GM18498 (cell line): ENCODE data around the gene PBX1.

ENCODE experiments used
- ATAC-seq: cut with Tn5 transposase; IDR thresholded peaks from one replicate; pipeline ENCODE4 v1.9.1; 2021; ENCODE audit warnings: mild to moderate bottlenecking, moderate library complexity; ENCODE audit not compliant: unreplicated experiment

Gene PBX1

DNA sequence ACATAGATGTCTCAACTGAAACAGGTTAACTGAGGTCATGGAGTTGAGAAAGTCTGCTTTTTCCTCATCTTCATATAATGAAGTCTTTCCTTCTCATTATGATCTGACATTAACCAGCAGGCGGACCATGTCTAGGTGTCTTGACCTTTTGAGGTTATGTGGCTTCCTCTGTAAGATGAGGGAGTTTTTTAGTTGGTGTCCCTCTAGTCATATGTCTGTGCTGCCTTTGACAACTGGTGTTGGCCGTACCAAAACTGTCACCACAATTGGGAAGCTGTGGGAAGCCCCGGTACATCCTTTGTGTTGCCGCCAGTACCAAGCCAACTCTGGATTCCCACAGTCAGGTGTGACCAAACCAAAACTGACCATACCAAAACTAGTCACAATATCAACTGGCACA is 105.1 kb downstream of the PBX1 start:
- no peak for ATAC-seq

DNA sequence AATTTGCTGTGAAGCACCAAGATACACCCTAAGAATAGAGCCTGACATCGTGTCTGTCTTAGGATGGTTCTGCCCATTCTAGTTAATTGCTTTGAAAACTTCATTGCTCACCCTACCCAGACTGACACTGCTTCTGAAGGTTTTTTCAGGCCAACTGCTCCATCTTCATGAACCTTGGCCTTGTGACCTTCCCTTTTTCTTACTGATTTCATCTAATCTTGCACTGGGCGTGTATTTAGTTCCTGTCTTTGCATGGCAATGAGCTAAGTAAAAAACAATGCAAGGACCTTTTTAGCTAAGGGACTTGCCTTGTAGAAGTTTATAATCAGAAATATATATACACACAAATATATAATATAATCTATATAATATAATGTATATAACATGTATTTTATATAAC is 108.0 kb downstream of the PBX1 start:
- no peak for ATAC-seq

GRCh38 chr1:164667600-164667999 is 108.6 kb downstream of the PBX1 start:
- ATAC-seq: no peak

DNA sequence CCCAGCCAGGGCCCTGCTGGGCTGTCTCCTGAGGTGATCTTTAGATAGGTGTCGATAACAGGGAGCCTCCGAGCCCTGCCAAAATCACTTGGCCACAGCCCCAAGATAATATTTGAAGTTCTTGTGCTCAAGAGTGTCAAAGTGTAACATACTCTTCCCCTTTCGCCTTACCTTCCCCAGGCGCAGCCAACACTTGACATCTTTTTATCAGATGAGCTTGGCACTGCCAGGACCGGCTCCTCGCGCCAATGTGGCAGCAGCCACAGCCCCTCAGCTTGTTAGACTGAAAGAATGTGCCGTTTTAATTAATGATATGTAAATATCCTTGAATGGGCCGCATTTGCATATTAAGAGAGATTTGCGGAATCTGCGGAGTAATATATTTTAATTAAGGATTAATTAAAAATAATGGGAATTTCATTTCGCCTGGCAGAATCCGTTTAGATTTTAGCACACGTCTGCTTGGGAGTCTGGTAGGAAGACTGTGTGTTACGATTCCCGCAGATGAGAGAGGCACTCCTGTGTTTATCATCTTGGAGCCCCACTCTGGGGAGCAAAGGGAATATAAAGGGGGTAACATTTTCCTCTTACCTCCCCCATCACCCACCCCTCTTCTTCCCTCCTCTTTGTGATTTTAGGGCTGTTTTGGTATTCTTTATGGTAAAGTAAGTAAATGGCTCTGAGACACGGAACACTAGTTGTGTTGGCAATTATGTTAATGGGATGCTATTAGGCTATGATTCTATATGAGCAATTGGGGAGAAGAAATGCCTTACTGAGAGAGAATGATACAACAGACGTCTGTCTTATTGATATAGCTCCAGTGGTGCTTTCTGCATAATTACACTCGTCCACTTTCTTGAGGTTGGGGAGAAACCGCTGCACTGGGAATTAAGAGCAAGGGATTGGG is 109.8 kb downstream of the PBX1 start:
- ATAC-seq: no peak

DNA sequence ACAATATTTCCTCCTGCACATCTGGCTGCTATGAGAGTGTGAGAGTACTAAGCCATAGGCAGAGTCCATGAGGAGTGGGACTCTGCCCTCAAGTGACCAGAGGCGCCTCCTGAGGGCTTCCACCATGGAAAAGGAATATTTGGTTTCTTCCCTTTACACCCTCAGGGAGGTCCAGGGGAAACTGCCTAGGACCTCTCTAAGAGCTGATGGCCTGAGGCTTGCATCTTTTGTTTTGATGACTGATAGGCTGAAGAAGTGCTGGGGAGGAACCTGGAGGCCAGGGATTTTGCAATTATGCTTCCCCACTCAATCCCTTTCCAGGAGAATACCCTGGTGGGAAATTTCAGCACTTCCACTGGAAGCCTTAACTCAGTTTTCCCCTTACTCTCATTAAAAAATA is 111.0 kb downstream of the PBX1 start:
- no peak for ATAC-seq

DNA sequence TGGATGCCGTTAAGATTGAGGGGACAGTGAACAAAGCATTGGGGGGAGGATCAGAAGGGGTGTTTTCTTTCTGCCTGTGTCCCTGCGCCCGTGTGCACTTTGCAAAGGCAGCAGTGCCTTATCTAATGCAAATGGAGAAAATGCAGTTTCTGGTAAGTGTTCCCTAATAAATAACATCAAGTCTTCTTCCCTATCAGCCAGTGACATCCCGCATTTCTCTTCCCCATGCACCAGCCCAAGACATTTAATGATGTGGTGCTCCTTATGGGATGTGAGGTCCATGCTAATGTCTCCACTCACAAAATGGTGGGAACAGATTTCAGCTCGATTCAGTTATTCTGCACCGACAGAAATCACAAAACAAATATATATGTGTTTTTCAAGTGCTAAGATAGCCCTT is 111.8 kb downstream of the PBX1 start:
- ATAC-seq: no peak

GRCh38 chr1:164671323-164671965 is 112.5 kb downstream of the PBX1 start:
- no peak for ATAC-seq

DNA sequence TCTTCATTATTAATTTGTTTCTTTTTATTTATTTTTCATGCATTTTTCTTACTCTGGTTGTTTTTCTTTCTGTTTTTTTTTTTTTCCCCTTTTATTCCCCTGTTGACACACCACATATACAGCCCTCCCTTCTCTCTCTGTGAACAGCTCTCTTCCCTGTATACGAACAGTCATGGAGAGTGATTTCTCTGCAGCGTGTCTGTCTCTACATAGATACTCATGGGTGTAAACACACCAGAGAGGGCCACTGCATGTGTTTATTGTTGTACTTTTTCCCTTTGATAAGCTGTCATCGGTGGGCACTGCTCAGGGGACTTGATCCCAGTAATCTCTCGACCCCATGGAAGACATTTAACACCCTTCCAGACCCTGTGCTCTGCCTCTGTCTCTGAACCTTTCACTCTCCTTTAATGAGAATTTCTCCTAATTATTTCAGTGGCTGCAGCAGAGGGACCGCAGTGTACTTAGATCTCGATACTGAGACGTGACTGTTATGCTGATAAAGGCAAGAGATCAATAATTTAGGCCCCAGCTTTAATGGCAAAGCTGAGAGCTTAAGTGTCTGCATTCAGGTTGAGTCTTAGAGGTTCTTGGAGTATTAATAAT is 113.1 kb downstream of the PBX1 start:
- ATAC-seq: no peak

DNA sequence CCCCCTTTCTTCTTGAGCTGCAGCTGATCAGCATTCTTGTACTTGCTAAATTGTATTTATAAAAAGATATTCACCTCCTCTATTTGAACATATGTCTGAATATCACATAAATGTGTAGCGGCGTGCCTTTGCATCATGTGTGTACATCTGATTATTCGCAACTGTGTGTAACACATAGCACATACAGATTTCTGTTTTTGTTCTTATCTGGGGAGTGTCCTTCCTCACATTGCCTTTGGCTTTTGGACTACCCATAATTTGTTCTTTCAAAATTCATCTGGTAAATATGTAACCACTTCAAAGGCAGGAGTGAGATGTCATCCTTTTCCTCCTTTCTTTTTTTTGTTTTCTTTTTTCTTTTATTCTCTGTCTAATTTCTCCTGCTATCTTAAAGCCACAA is 113.6 kb downstream of the PBX1 start:
- no peak for ATAC-seq

DNA sequence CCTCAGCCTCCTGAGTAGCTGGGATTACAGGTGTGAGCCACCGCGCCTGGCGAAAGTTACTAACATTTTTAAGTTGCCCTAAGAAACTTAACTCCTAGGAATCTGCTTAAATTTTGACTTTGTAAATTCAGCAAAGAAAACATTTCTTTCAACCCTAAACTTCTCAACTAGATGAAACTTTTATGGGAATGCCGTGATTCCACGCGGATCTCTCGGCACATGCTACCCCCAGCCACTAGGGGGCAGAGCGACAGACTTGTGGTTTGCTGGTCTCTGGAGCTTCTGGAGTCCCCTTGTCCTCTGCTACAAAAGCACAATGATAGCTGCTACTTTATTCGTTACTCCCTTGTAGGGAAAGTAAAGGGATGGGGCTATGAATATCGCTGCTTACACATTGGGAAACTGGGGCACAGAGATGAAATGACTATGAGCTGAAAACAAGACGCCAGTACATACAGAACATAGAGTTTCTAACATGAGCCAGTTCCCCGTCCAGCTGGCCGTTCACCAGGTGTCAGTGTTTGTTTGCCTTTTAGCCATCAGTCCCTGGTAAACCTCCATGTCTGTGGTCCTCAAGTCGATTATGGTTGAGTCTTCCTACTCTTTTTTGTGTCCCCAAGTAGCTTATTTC is 114.7 kb downstream of the PBX1 start:
- ATAC-seq: no peak

- ATAC-seq: no peak
Observed at GRCh38 chr1:164675342-164675904, 116.4 kb downstream of the PBX1 start.

- no peak for ATAC-seq
Observed at GRCh38 chr1:164678136-164678700, 119.2 kb downstream of the PBX1 start.

DNA sequence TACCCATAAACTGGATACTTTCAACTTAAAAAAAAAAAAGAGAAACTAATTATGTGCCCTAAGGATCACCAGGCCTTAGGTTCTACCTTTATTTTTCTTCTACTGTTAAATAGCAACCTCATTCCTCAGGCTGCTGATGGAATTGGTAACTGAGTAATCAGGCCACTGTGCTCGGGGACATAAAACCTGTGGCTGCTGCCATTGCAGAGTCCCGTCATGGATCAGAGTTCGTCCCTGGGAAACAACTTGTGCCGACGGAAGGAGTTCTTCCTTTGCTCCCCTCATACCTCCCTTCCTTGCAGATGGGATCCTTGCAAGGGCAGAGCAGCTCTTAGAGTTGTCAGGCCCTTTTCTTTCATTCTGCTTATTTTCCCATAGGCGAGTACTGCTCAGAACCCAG is 123.6 kb downstream of the PBX1 start:
- ATAC-seq: no peak

DNA sequence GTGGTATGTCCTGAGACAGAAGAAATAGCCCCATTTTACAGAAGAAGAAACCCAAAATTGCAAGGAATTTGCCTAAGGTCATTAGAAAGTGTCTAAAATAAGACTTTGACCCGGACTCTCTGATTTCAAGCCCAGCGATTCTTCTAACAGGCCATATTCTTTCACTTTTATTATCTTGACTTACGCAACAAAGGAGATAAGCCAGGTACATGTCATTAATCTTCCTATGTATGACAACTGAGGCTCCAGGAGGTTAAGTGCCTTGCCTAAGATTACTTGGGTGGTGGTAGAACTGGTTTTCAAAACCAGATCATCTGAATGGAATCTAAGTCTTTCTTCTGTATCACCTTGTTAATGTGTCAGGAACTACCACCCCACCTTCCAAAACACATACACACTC is 124.3 kb downstream of the PBX1 start:
- ATAC-seq: no peak

DNA sequence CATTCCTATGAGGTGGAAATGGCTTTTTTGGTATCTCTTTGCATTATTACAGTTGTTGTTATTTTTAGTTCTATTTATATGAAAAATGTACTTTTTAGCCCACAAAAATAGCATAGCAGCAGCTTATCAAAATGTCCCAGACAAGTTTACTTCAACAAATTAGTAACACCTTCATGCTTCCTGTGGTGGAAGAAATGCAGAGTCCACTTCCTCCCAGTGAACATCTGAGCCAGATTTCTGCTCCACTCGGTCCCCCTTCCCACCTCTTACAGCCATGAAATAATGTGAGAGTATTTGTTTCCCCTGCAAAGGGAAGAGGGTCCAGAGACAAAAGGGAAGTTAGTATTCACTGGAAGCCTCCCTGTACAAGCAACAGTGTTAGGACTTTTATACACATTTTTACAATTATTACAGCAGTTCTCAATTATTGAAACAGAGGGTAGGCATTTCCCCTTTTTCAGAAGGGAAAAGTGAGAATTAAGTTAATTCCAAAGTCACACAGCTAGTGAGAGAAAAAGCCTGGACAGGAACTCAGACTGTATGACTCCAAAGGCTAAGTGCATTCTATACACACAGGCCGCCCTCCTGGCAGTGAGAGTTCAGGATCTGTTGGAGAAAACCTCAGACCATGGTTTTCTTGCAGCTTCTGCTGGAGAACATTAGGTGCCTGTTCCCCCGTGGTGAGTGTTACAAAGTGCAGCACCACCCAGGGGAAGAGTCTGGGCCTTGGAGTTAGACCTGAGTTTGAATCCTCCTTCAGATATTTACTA is 126.5 kb downstream of the PBX1 start:
- ATAC-seq: no peak

DNA sequence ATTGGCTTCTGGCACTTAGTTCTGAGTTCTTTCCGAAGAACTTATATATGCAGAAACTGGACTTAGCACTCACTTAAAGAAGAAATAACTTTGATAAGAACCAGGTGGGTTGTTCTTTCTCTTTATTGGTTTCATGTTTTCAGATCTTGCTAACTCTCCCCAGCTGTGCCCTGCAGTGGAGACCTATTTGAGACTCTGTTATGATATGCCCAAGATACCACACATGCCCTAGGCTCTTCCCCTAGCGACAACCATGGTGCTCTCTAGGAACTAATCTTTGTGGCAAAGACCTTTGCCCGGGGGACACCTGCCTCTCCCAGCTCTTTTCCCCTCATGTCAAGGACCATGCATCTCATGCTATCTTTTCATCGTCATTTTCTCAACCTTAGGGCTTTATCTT is 128.8 kb downstream of the PBX1 start:
- no peak for ATAC-seq

DNA sequence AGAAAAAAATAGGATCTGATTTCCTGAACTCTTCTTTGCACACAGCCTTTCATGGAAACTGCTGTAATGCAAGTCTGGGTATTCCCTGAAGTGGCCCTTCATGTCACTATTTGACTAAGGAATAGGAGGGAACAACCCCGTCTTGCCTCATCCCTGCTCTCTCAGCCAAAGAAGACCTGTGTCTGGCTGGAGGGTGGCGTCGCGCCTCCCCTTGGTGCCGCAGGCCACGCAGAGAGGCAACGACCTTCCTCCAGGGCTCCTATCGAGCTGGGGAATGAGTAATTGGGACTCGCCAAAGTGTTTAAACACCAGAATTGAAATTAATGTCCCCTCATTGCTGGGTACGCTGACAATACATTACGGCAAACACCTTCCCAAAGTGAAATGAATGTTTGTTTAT is 129.8 kb downstream of the PBX1 start:
- ATAC-seq: no peak

- no peak for ATAC-seq
Observed at GRCh38 chr1:164689672-164690511, 130.9 kb downstream of the PBX1 start.

GRCh38 chr1:164692420-164692819 is 133.4 kb downstream of the PBX1 start:
- no peak for ATAC-seq
